Activated CD8-positive, alpha-beta memory T cell treated with anti-CD3 and anti-CD28 coated beads, Interleukin-2, amount 50 U/mL, for 1 hour (primary cell): Measurements from ENCODE around the gene SNX24.
"Not testable (repeated sequence)": the region's sequence is repeated elsewhere in the genome, so short reads cannot be mapped to it uniquely, and the experiment has no call there.

Experiments
- DNase-seq: peaks from one replicate; pipeline ENCODE4 v3.0.0-alpha.2; 2020; ENCODE audit errors: extremely low read depth

Gene SNX24

GRCh38 chr5:122871661-122872060, 26.2 kb downstream of the SNX24 start:
- no peak for DNase-seq

- no peak for DNase-seq
These were observed 28.9 kb downstream of the SNX24 start for GRCh38 chr5:122874179-122874875.

- no peak for DNase-seq
These were observed 32.1 kb downstream of the SNX24 start for GRCh38 chr5:122877518-122877917.

- no peak for DNase-seq
These were observed 33.7 kb downstream of the SNX24 start for GRCh38 chr5:122879076-122879475.

- no peak for DNase-seq
These were observed 34.8 kb downstream of the SNX24 start for GRCh38 chr5:122880170-122880689.

- no peak for DNase-seq
These were observed 35.3 kb downstream of the SNX24 start for GRCh38 chr5:122880749-122881148.

- no peak for DNase-seq
These were observed 37.4 kb downstream of the SNX24 start for GRCh38 chr5:122882831-122883230.

- no peak for DNase-seq
These were observed 39.7 kb downstream of the SNX24 start for GRCh38 chr5:122885045-122885517.

- no peak for DNase-seq
These were observed 40.5 kb downstream of the SNX24 start for GRCh38 chr5:122885891-122886290.

- DNase-seq: no peak
These were observed 49.7 kb downstream of the SNX24 start for GRCh38 chr5:122895141-122895540.

GRCh38 chr5:122896598-122897282, 51.3 kb downstream of the SNX24 start:
- DNase-seq: no peak

GRCh38 chr5:122897283-122897602, 51.8 kb downstream of the SNX24 start:
- no peak for DNase-seq

- DNase-seq: no peak
These were observed 55.9 kb downstream of the SNX24 start for GRCh38 chr5:122901346-122901745.

GRCh38 chr5:122902263-122902662, 56.9 kb downstream of the SNX24 start:
- DNase-seq: no peak

- no peak for DNase-seq
These were observed 61.4 kb downstream of the SNX24 start for GRCh38 chr5:122906768-122907167.

- no peak for DNase-seq
These were observed 61.9 kb downstream of the SNX24 start for GRCh38 chr5:122907276-122907675.

GRCh38 chr5:122908108-122908507, 62.7 kb downstream of the SNX24 start:
- no peak for DNase-seq

GRCh38 chr5:122908662-122909061, 63.2 kb downstream of the SNX24 start:
- DNase-seq: no peak

- DNase-seq: no peak
These were observed 64.2 kb downstream of the SNX24 start for GRCh38 chr5:122909470-122910100.

GRCh38 chr5:122913436-122913835, 68.0 kb downstream of the SNX24 start:
- not testable (repeated sequence) for DNase-seq

- no peak for DNase-seq
These were observed 70.5 kb downstream of the SNX24 start for GRCh38 chr5:122915717-122916461.

GRCh38 chr5:122916490-122916889, 71.1 kb downstream of the SNX24 start:
- DNase-seq: no peak
